ENCODE measurements around the gene AVEN. TPM values are rescaled to one million over a fixed set of nuclear protein-coding genes. Genes with fewer than 3 reads are reported as not detected.

Gene AVEN
- total and polyA plus RNA-seq, 2 experiments from 2014 or later = 7.7 to 10.3 TPM

- H3K27ac Mint-ChIP-seq = no peak overlapping the region
- peaks cover 16% of the 10 kb centered on the region; the same call in 2 of the 3 replicates for H3K9me3 Mint-ChIP-seq
- Histone ChIP-seq H3K27me3 (ENCODE audit: insufficient read depth) (no peaks in the 10 kb centered on the region), H3K4me1 (ENCODE audit: insufficient read depth) (no peaks in the 10 kb centered on the region), H4K20me1 (replicated peaks; ENCODE audit: insufficient read depth) (no peaks in the 10 kb centered on the region), H3K79me2 (replicated peaks; ENCODE audit: insufficient read depth) (no peaks in the 10 kb centered on the region; the same call in 1 of the 2 replicates), H3K9me2 (ENCODE audit: insufficient read depth) (no peaks in the 10 kb centered on the region), H3K4me3 (no peak overlapping the region), H2AFZ (no peak overlapping the region), H3K36me3 (ENCODE audit: insufficient read depth) (peaks cover 7% of the 10 kb centered on the region; the same call in 1 of the 2 replicates), H3F3A (replicated peaks; ENCODE audit: low read depth) (no peaks in the 10 kb centered on the region), H3K27ac (ENCODE audit: low read depth) (no peak overlapping the region), H3K4me2 (no peak overlapping the region)
- H3K36me3 Mint-ChIP-seq (ENCODE audit: low read depth) = peaks cover 23% of the 10 kb centered on the region
- peaks cover 10% of the 10 kb centered on the region for H3K4me1 Mint-ChIP-seq
- ATAC-seq (no peak), DNase-seq (ENCODE audit: low spot score) (no peak)
- no peak for TF ChIP-seq JUNB (IDR thresholded peaks at IDR 0.05; ENCODE audit: unreplicated experiment)
- TF ChIP-seq ZNF331 (CRISPR knock-in tag; IDR thresholded peaks at IDR 0.05; ENCODE audit: low read depth) = no peak
- TF ChIP-seq POLR2AphosphoS5 (IDR thresholded peaks at IDR 0.05; ENCODE audit: low read depth) = no peak
- TF ChIP-seq EZH2phosphoT487 (IDR thresholded peaks at IDR 0.05; ENCODE audit: unreplicated experiment) = no peak
- TF ChIP-seq EZH2 (IDR thresholded peaks at IDR 0.05; ENCODE audit: low read depth, unreplicated experiment) = no peak
- TF ChIP-seq ETS1 (IDR thresholded peaks at IDR 0.05) = no peak
- TF ChIP-seq ZNF462 (CRISPR knock-in tag; IDR thresholded peaks at IDR 0.05) = no peak
- TF ChIP-seq ZNF114 (CRISPR knock-in tag; IDR thresholded peaks at IDR 0.05) = no peak
- TF ChIP-seq STAT1 (IDR thresholded peaks at IDR 0.05; ENCODE audit: unreplicated experiment) = no peak
- no peak for TF ChIP-seq NANOG (IDR thresholded peaks at IDR 0.05; ENCODE audit: borderline replicate concordance)
- no peak for TF ChIP-seq CTCF (conservative IDR thresholded peaks at IDR 0.05; ENCODE audit: low read depth in 2 of 2)
- no peak for TF ChIP-seq REST (IDR thresholded peaks at IDR 0.05; ENCODE audit: unreplicated experiment)
- no peak for TF ChIP-seq CREB1 (CRISPR knock-in tag; IDR thresholded peaks at IDR 0.05; ENCODE audit: low read depth)
- peaks cover 4% of the 10 kb centered on the region for H3K27me3 Mint-ChIP-seq (ENCODE audit: insufficient read depth, low read depth, poor library complexity)
- H3K4me3 Mint-ChIP-seq = no peak overlapping the region
Measured at GRCh38 chr15:34025252-34025651, 13.8 kb downstream of the AVEN start.

All from GM23338 (cell line).